GM12878 (cell line): ENCODE results near the gene FAM111B. TPM values are rescaled to one million over a fixed set of nuclear protein-coding genes. Genes with fewer than 3 reads are reported as not detected.

Experiments
- BCL3 ChIP-seq: IDR thresholded peaks from 2 replicates; pipeline ENCODE4 v1.6.1; 2011; ENCODE audit warnings: borderline replicate concordance, low read depth, mild to moderate bottlenecking, moderate library complexity, low read length; ENCODE audit not compliant: insufficient read depth, poor library complexity, severe bottlenecking
- ZBTB4 ChIP-seq: fragments of 450-650 bp; formaldehyde crosslinking; IDR thresholded peaks from 2 replicates; pipeline ENCODE4 v1.4.0; 2022; ENCODE audit warnings: mild to moderate bottlenecking, moderate library complexity
- polyA plus RNA-seq, 11 experiments: library from polyadenylated mRNA; depleted of rRNA in 4 of 11; unstranded in 6 of 11; stranded (reverse) in 5 of 11; fragments of >200 nt; fragmentation: Nextera tagmentation in 4 of 11; fragmentation: Illumina TruSeq in 1 of 11; extraction: Ambion mirVana in 4 of 11; extraction: Trizol in 1 of 11; gene quantifications; 1 replicate in 1 of 11; 2 replicates in 10 of 11; pipeline versions ENCODE4 v1.2.1 to v1.2.3, GENCODE V29; 2011 to 2016; ENCODE audit warnings: inconsistent platforms in 2 of 11, missing spikeins in 2 of 11, low read depth in 1 of 11
- total RNA-seq, 4 experiments: library from RNA; depleted of rRNA in 3 of 4; stranded (reverse); fragments of >200 nt in 3 of 4; fragmentation: Illumina TruSeq in 1 of 4; extraction: Trizol in 1 of 4; gene quantifications; 2 replicates each; pipeline versions ENCODE4 v1.2.1 to v1.2.3, GENCODE V29; 2013 to 2021

FAM111B gene
- total and polyA plus RNA-seq, 10 of the 15 experiments (the other 5 are each of a cell fraction or from before 2014, with no cell fraction given), result 35.9 to 97.2 (median 62.1) TPM

GRCh38 chr11:59176330-59176729 lies 69.3 kb downstream of the FAM111B start (continued):
- TF ChIP-seq BCL3 (no peak), ZBTB4 (CRISPR knock-in tag) (no peak)

Other genes starting within 250 kb of the FAM111B start
- gene GLYATL1, start 167.7 kb upstream of the FAM111B start, total RNA-seq (2014; rRNA removed), result not detected in 2 replicates
- not detected in 2 replicates for gene GLYATL1, start 167.7 kb upstream of the FAM111B start, total RNA-seq (2014; rRNA removed; fragmentation: Illumina TruSeq; extraction: Trizol)
- gene GLYATL1, start 167.7 kb upstream of the FAM111B start, total RNA-seq (2021), result not detected in 2 replicates
- not detected in 2 replicates for gene GLYATL1, start 167.7 kb upstream of the FAM111B start, polyA plus RNA-seq (2011; rRNA removed)
- not detected in 2 replicates for gene GLYATL1, start 167.7 kb upstream of the FAM111B start, polyA plus RNA-seq (2014; fragmentation: Illumina TruSeq; extraction: Trizol)
- gene GLYATL1, start 167.7 kb upstream of the FAM111B start, polyA plus RNA-seq (2014; fragmentation: Nextera tagmentation; extraction: Ambion mirVana), result not detected
- gene GLYATL1, start 167.7 kb upstream of the FAM111B start, polyA plus RNA-seq (2014; rRNA removed), result not detected in 2 replicates
- gene GLYATL1, start 167.7 kb upstream of the FAM111B start, polyA plus RNA-seq (2016; fragmentation: Nextera tagmentation; extraction: Ambion mirVana), result not detected
- 0.16 TPM in 1 of 2 replicates, not detected in the other for gene GLYATL1B, start 20.9 kb upstream of the FAM111B start, total RNA-seq (2014; rRNA removed)
- gene GLYATL1B, start 20.9 kb upstream of the FAM111B start, total RNA-seq (2014; rRNA removed; fragmentation: Illumina TruSeq; extraction: Trizol), result 0.18 TPM in 1 of 2 replicates, not detected in the other
- gene GLYATL1B, start 20.9 kb upstream of the FAM111B start, total RNA-seq (2021), result not detected in 2 replicates
- gene GLYATL1B, start 20.9 kb upstream of the FAM111B start, polyA plus RNA-seq (2011; rRNA removed), result 0.10 and 0.13 TPM in 2 replicates
- 0.78 TPM in 1 of 2 replicates, not detected in the other for gene GLYATL1B, start 20.9 kb upstream of the FAM111B start, polyA plus RNA-seq (2014; fragmentation: Illumina TruSeq; extraction: Trizol)
- under 1 TPM; 0.11 to 0.29 TPM for gene GLYATL1B, start 20.9 kb upstream of the FAM111B start, polyA plus RNA-seq (2014; fragmentation: Nextera tagmentation; extraction: Ambion mirVana)
- not detected in 2 replicates for gene GLYATL1B, start 20.9 kb upstream of the FAM111B start, polyA plus RNA-seq (2014; rRNA removed)
- 1 to 10 TPM; 1.2 to 1.7 TPM for gene GLYATL1B, start 20.9 kb upstream of the FAM111B start, polyA plus RNA-seq (2016; fragmentation: Nextera tagmentation; extraction: Ambion mirVana)
- gene FAM111A, start 35.6 kb downstream of the FAM111B start, total RNA-seq (2014; rRNA removed), result 69.1 and 95.4 TPM in 2 replicates
- 93.8 and 95.0 TPM in 2 replicates for gene FAM111A, start 35.6 kb downstream of the FAM111B start, total RNA-seq (2014; rRNA removed; fragmentation: Illumina TruSeq; extraction: Trizol)
- 58.3 and 66.5 TPM in 2 replicates for gene FAM111A, start 35.6 kb downstream of the FAM111B start, total RNA-seq (2021)
- 79.3 and 114 TPM in 2 replicates for gene FAM111A, start 35.6 kb downstream of the FAM111B start, polyA plus RNA-seq (2011; rRNA removed)
- 83.6 and 102 TPM in 2 replicates for gene FAM111A, start 35.6 kb downstream of the FAM111B start, polyA plus RNA-seq (2014; fragmentation: Illumina TruSeq; extraction: Trizol)
- 10 to 100 TPM; 26.6 to 41.6 TPM for gene FAM111A, start 35.6 kb downstream of the FAM111B start, polyA plus RNA-seq (2014; fragmentation: Nextera tagmentation; extraction: Ambion mirVana)
- gene FAM111A, start 35.6 kb downstream of the FAM111B start, polyA plus RNA-seq (2014; rRNA removed), result 64.7 and 64.9 TPM in 2 replicates
- 10 to 100 TPM; 53.0 to 68.6 TPM for gene FAM111A, start 35.6 kb downstream of the FAM111B start, polyA plus RNA-seq (2016; fragmentation: Nextera tagmentation; extraction: Ambion mirVana)
- gene DTX4, start 64.9 kb downstream of the FAM111B start, total RNA-seq (2014; rRNA removed), result 11.9 and 14.2 TPM in 2 replicates
- gene DTX4, start 64.9 kb downstream of the FAM111B start, total RNA-seq (2014; rRNA removed; fragmentation: Illumina TruSeq; extraction: Trizol), result 8.7 and 10.3 TPM in 2 replicates
- 25.8 and 27.9 TPM in 2 replicates for gene DTX4, start 64.9 kb downstream of the FAM111B start, total RNA-seq (2021)
- 10.6 and 17.4 TPM in 2 replicates for gene DTX4, start 64.9 kb downstream of the FAM111B start, polyA plus RNA-seq (2011; rRNA removed)
- 19.4 TPM in 2 replicates for gene DTX4, start 64.9 kb downstream of the FAM111B start, polyA plus RNA-seq (2014; fragmentation: Illumina TruSeq; extraction: Trizol)
- 1 to 10 TPM; 5.9 to 6.9 TPM for gene DTX4, start 64.9 kb downstream of the FAM111B start, polyA plus RNA-seq (2014; fragmentation: Nextera tagmentation; extraction: Ambion mirVana)
- 10.6 and 11.2 TPM in 2 replicates for gene DTX4, start 64.9 kb downstream of the FAM111B start, polyA plus RNA-seq (2014; rRNA removed)
- gene DTX4, start 64.9 kb downstream of the FAM111B start, polyA plus RNA-seq (2016; fragmentation: Nextera tagmentation; extraction: Ambion mirVana), result 1 to 10 TPM; 3.8 to 6.3 TPM
- 14.6 and 15.4 TPM in 2 replicates for gene MPEG1, start 105.7 kb downstream of the FAM111B start, total RNA-seq (2014; rRNA removed)
- gene MPEG1, start 105.7 kb downstream of the FAM111B start, total RNA-seq (2014; rRNA removed; fragmentation: Illumina TruSeq; extraction: Trizol), result 13.5 and 14.4 TPM in 2 replicates
- gene MPEG1, start 105.7 kb downstream of the FAM111B start, total RNA-seq (2021), result 10.7 and 12.3 TPM in 2 replicates
- gene MPEG1, start 105.7 kb downstream of the FAM111B start, polyA plus RNA-seq (2011; rRNA removed), result 0.03 TPM in 1 of 2 replicates, not detected in the other
- 14.2 and 15.6 TPM in 2 replicates for gene MPEG1, start 105.7 kb downstream of the FAM111B start, polyA plus RNA-seq (2014; fragmentation: Illumina TruSeq; extraction: Trizol)
- gene MPEG1, start 105.7 kb downstream of the FAM111B start, polyA plus RNA-seq (2014; fragmentation: Nextera tagmentation; extraction: Ambion mirVana), result 1 to 10 TPM; 2.0 to 2.1 TPM
- gene MPEG1, start 105.7 kb downstream of the FAM111B start, polyA plus RNA-seq (2014; rRNA removed), result 10.4 and 11.7 TPM in 2 replicates
- gene MPEG1, start 105.7 kb downstream of the FAM111B start, polyA plus RNA-seq (2016; fragmentation: Nextera tagmentation; extraction: Ambion mirVana), result 1 to 10 TPM; 1.3 to 2.5 TPM